ENCODE data around the gene OVCH1. TPM values are rescaled to one million over a fixed set of nuclear protein-coding genes. Genes with fewer than 3 reads are reported as not detected.

OVCH1 gene
- total RNA-seq, 1 experiment from 2014 or later = not detected

DNA sequence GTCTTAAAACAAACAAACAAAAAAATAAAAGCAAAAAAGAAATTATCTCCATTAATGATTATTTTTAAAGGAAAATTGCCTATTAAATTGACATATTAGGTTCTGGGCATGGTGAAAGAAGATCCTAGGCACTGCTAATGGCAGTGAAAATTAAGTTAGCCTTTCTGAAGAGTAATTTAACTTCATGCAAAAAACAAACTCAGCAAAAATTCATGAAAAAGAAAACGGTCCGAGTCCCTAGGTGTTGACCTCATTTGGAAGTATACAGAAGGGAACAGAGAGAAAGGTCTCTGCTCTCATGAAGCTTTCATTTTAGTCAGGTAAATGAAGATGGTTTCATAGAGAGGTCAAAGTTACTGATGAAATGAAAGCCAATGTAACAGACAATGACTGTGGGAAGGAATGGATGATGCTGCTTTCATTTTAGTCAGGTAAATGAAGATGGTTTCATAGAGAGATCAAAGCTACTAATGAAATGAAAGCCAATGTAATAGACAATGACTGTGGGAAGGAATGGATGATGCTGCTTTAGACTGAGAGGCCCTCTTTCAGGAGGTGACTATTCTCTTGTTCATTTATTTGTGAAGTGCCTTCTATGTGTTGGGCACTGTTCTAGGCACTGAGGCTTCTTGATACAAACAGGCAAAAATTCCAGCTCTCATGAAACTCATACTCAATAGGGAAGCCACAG, 50.1 kb downstream of the OVCH1 start:
- intact Hi-C loops (cut with micrococcal nuclease; ENCODE audit: unreplicated experiment) = no loop called here
- Mint-ChIP-seq H3K4me3 (ENCODE audit: unreplicated experiment) (no peak overlapping the region), H3K27ac (ENCODE audit: unreplicated experiment) (no peak overlapping the region), H3K9me3 (ENCODE audit: unreplicated experiment) (no peaks in the 10 kb centered on the region), H3K4me1 (ENCODE audit: low read depth, unreplicated experiment) (no peaks in the 10 kb centered on the region), H3K27me3 (ENCODE audit: insufficient read depth, unreplicated experiment) (peaks cover 1% of the 10 kb centered on the region), H3K36me3 (ENCODE audit: insufficient read depth, unreplicated experiment) (no peaks in the 10 kb centered on the region)
- no peaks in the 10 kb centered on the region for H3K27me3 ChIP-seq (replicated peaks; ENCODE audit: control insufficient read depth, insufficient read depth, low read length)
- no peak for DNase-seq
- no peaks in the 10 kb centered on the region for H3K36me3 ChIP-seq (ENCODE audit: control insufficient read depth, insufficient read depth, low read length)
- no TSS peak for BruUV-seq (replicated peaks)
- no peak overlapping the region for H3K4me3 ChIP-seq (ENCODE audit: low read depth, low read length)
- no peaks in the 10 kb centered on the region for H3K9me3 ChIP-seq
- TF ChIP-seq, protein P1, sequence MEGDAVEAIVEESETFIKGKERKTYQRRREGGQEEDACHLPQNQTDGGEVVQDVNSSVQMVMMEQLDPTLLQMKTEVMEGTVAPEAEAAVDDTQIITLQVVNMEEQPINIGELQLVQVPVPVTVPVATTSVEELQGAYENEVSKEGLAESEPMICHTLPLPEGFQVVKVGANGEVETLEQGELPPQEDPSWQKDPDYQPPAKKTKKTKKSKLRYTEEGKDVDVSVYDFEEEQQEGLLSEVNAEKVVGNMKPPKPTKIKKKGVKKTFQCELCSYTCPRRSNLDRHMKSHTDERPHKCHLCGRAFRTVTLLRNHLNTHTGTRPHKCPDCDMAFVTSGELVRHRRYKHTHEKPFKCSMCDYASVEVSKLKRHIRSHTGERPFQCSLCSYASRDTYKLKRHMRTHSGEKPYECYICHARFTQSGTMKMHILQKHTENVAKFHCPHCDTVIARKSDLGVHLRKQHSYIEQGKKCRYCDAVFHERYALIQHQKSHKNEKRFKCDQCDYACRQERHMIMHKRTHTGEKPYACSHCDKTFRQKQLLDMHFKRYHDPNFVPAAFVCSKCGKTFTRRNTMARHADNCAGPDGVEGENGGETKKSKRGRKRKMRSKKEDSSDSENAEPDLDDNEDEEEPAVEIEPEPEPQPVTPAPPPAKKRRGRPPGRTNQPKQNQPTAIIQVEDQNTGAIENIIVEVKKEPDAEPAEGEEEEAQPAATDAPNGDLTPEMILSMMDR (IDR thresholded peaks at IDR 0.05; ENCODE audit: insufficient read depth in 1 of 2, low read depth in 1 of 2, low read length in 1 of 2, severe bottlenecking in 1 of 2, unreplicated experiment in 1 of 2) = no peak
- ChIA-PET CTCF (no interaction called here), POLR2A (no interaction called here)
- no peaks in the 10 kb centered on the region for H3K4me1 ChIP-seq

DNA sequence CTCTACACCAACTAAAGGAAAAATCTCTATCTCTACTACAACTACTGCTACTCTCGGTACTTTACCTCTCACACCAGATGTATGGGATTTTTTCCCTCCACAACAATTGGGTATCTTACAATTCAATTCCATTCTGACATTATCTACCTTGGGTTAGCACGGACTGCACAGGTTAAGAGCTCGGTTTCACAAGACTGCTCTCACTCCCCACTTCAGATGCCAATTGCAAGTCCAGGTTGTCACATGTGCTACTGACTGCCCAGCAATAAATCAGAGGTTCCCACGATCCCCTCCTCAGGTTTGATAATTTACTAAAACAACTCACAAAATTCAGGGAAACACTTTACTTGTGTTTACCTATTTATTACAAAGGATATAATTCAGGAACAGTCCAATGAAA, 58.0 kb downstream of the OVCH1 start:
- no TSS peak for BruUV-seq (replicated peaks)

DNA sequence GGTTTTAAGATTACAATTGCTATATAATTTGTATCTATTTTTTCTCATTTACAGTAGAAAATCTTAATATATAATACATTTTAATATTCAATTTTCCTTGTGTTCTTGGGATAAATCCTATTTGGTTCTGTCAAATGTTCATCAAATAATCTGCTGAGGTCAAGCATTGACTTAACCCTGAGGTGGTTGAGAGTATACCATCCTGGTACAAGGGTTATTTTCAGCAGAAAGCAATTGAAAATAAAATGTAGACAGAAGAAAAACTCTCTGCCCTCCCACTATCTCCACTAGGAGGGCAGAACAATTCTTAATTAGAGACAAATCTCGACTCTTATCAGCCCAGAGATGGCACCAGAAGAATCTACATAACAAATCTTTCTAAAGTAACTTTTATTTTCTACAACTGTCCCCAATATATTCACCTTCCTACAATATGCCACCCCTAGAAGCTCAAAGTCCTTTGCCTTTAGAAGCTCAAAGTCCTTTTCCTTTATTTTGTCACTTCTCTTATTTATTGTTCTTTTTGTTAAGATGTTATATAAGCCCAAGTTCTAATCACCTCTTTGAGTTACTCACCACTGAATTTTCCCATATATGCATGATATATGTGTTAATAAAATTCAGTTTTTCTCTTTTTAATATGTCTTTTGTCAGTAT, 58.6 kb downstream of the OVCH1 start:
- TF ChIP-seq, protein P1 (IDR thresholded peaks at IDR 0.05; ENCODE audit: insufficient read depth in 1 of 2, low read depth in 1 of 2, low read length in 1 of 2, severe bottlenecking in 1 of 2, unreplicated experiment in 1 of 2) = no peak
- DNase-seq = no peak
- H3K27ac Mint-ChIP-seq (ENCODE audit: unreplicated experiment) = no peak overlapping the region
- H3K36me3 Mint-ChIP-seq (ENCODE audit: insufficient read depth, unreplicated experiment) = no peaks in the 10 kb centered on the region
- intact Hi-C loops (cut with micrococcal nuclease; ENCODE audit: unreplicated experiment) = no loop called here
- H3K9me3 Mint-ChIP-seq (ENCODE audit: unreplicated experiment) = no peaks in the 10 kb centered on the region
- Histone ChIP-seq H3K4me1 (peaks cover 8% of the 10 kb centered on the region; the same call in 1 of the 2 replicates), H3K36me3 (ENCODE audit: control insufficient read depth, insufficient read depth, low read length) (no peaks in the 10 kb centered on the region), H3K9me3 (no peaks in the 10 kb centered on the region), H3K4me3 (ENCODE audit: low read depth, low read length) (no peak overlapping the region), H3K27me3 (replicated peaks; ENCODE audit: control insufficient read depth, insufficient read depth, low read length) (no peaks in the 10 kb centered on the region)
- ChIA-PET CTCF (no interaction called here), POLR2A (no interaction called here)
- H3K4me3 Mint-ChIP-seq (ENCODE audit: unreplicated experiment) = no peak overlapping the region
- no peaks in the 10 kb centered on the region for H3K27me3 Mint-ChIP-seq (ENCODE audit: insufficient read depth, unreplicated experiment)
- H3K4me1 Mint-ChIP-seq (ENCODE audit: low read depth, unreplicated experiment) = peaks cover 5% of the 10 kb centered on the region
- BruUV-seq (replicated peaks) = no TSS peak

More for the DNA sequence above, 58.0 kb downstream of the OVCH1 start:
- H3K27ac Mint-ChIP-seq (ENCODE audit: unreplicated experiment) = no peak overlapping the region
- CTCF ChIA-PET = no interaction called here
- POLR2A ChIA-PET = no interaction called here
- no peak overlapping the region for H3K4me3 ChIP-seq (ENCODE audit: low read depth, low read length)
- H3K36me3 Mint-ChIP-seq (ENCODE audit: insufficient read depth, unreplicated experiment) = no peaks in the 10 kb centered on the region
- H3K36me3 ChIP-seq (ENCODE audit: control insufficient read depth, insufficient read depth, low read length) = no peaks in the 10 kb centered on the region
- H3K9me3 Mint-ChIP-seq (ENCODE audit: unreplicated experiment) = no peaks in the 10 kb centered on the region
- H3K4me1 Mint-ChIP-seq (ENCODE audit: low read depth, unreplicated experiment) = peaks cover 5% of the 10 kb centered on the region
- no peaks in the 10 kb centered on the region for H3K27me3 Mint-ChIP-seq (ENCODE audit: insufficient read depth, unreplicated experiment)
- H3K4me1 ChIP-seq = peaks cover 8% of the 10 kb centered on the region; the same call in 1 of the 2 replicates
- intact Hi-C loops (cut with micrococcal nuclease; ENCODE audit: unreplicated experiment) = no loop called here
- DNase-seq = no peak
- no peaks in the 10 kb centered on the region for H3K9me3 ChIP-seq
- TF ChIP-seq, protein P1 (IDR thresholded peaks at IDR 0.05; ENCODE audit: insufficient read depth in 1 of 2, low read depth in 1 of 2, low read length in 1 of 2, severe bottlenecking in 1 of 2, unreplicated experiment in 1 of 2) = no peak
- H3K27me3 ChIP-seq (replicated peaks; ENCODE audit: control insufficient read depth, insufficient read depth, low read length) = no peaks in the 10 kb centered on the region
- H3K4me3 Mint-ChIP-seq (ENCODE audit: unreplicated experiment) = no peak overlapping the region
